Liver (tissue), 3 donors: ENCODE data around the gene FOXD1.
"Not testable (repeated sequence)": the region's sequence is repeated elsewhere in the genome, so short reads cannot be mapped to it uniquely, and the experiment has no call there.

ENCODE experiments used
- GABPA ChIP-seq, 2 donors: IDR thresholded peaks in 1 of 2; conservative IDR thresholded peaks in 1 of 2; 2 replicates each; pipeline ENCODE4 v1.6.1; 2016; ENCODE audit warnings: antibody characterized with exemption in 2 of 2, mild to moderate bottlenecking in 1 of 2, moderate library complexity in 1 of 2
- JUND ChIP-seq, 2 donors: IDR thresholded peaks; 2 replicates each; pipeline ENCODE4 v1.6.1; 2016; ENCODE audit warnings: antibody characterized with exemption in 2 of 2
- MAX ChIP-seq: IDR thresholded peaks from 2 replicates; pipeline ENCODE4 v1.6.1; 2016; ENCODE audit warnings: antibody characterized with exemption
- TAF1 ChIP-seq: conservative IDR thresholded peaks from 2 replicates; pipeline ENCODE4 v1.6.1; 2016; ENCODE audit warnings: antibody characterized with exemption, mild to moderate bottlenecking
- TF ChIP-seq, protein P1 (sequence below): IDR thresholded peaks from 2 replicates; pipeline ENCODE4 v1.6.1; 2016; ENCODE audit warnings: antibody characterized with exemption, mild to moderate bottlenecking
- TF ChIP-seq, protein P2 (sequence below): fragments of 150-350 bp; IDR thresholded peaks from 2 replicates; pipeline ENCODE4 v1.5.1; 2017; ENCODE audit warnings: improper control_type of control experiment, low read depth, low read length; ENCODE audit not compliant: missing input control
- TF ChIP-seq, protein P3 (sequence below): IDR thresholded peaks from 2 replicates; pipeline ENCODE4 v1.6.1; 2016; ENCODE audit warnings: antibody characterized with exemption
- donor health status: healthy.
- donor health status: healthy.

DNA sequence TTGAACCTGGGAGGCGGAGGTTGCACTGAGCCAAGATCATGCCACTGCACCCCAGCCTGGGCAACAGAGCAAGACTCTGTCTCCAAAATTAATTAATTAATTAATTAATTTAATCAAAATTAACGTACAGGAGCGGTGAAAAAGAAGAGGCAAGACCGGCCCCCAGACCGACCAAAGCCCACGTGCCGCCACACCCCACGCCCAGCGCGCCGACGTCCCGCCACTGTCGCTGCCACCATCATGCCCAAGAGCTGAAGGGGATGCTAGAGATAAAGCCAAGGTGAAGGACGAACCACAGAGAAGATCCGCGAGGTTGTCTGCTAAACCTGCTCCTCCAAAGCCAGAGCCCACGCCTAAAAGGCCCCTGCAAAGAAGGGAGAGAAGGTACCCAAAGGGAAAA, 38.6 kb downstream of the FOXD1 start:
- TF ChIP-seq GABPA (IDR thresholded peaks at IDR 0.05 in 1 of 2, conservative IDR thresholded peaks at IDR 0.05 in 1 of 2); MAX; TAF1; JUND (IDR thresholded peaks at IDR 0.05): not testable (repeated sequence)
- TF ChIP-seq, protein P1, sequence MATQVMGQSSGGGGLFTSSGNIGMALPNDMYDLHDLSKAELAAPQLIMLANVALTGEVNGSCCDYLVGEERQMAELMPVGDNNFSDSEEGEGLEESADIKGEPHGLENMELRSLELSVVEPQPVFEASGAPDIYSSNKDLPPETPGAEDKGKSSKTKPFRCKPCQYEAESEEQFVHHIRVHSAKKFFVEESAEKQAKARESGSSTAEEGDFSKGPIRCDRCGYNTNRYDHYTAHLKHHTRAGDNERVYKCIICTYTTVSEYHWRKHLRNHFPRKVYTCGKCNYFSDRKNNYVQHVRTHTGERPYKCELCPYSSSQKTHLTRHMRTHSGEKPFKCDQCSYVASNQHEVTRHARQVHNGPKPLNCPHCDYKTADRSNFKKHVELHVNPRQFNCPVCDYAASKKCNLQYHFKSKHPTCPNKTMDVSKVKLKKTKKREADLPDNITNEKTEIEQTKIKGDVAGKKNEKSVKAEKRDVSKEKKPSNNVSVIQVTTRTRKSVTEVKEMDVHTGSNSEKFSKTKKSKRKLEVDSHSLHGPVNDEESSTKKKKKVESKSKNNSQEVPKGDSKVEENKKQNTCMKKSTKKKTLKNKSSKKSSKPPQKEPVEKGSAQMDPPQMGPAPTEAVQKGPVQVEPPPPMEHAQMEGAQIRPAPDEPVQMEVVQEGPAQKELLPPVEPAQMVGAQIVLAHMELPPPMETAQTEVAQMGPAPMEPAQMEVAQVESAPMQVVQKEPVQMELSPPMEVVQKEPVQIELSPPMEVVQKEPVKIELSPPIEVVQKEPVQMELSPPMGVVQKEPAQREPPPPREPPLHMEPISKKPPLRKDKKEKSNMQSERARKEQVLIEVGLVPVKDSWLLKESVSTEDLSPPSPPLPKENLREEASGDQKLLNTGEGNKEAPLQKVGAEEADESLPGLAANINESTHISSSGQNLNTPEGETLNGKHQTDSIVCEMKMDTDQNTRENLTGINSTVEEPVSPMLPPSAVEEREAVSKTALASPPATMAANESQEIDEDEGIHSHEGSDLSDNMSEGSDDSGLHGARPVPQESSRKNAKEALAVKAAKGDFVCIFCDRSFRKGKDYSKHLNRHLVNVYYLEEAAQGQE, result not testable (repeated sequence)
- TF ChIP-seq, protein P2, sequence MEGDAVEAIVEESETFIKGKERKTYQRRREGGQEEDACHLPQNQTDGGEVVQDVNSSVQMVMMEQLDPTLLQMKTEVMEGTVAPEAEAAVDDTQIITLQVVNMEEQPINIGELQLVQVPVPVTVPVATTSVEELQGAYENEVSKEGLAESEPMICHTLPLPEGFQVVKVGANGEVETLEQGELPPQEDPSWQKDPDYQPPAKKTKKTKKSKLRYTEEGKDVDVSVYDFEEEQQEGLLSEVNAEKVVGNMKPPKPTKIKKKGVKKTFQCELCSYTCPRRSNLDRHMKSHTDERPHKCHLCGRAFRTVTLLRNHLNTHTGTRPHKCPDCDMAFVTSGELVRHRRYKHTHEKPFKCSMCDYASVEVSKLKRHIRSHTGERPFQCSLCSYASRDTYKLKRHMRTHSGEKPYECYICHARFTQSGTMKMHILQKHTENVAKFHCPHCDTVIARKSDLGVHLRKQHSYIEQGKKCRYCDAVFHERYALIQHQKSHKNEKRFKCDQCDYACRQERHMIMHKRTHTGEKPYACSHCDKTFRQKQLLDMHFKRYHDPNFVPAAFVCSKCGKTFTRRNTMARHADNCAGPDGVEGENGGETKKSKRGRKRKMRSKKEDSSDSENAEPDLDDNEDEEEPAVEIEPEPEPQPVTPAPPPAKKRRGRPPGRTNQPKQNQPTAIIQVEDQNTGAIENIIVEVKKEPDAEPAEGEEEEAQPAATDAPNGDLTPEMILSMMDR, result not testable (repeated sequence)
- TF ChIP-seq, protein P3, sequence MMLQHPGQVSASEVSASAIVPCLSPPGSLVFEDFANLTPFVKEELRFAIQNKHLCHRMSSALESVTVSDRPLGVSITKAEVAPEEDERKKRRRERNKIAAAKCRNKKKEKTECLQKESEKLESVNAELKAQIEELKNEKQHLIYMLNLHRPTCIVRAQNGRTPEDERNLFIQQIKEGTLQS, result not testable (repeated sequence)
